Right ventricle myocardium superior (tissue), 1 donor: ENCODE results near the gene GIMAP8. TPM values are rescaled to one million over a fixed set of nuclear protein-coding genes. Genes with fewer than 3 reads are reported as not detected.
"Not testable (repeated sequence)": the region's sequence is repeated elsewhere in the genome, so short reads cannot be mapped to it uniquely, and the experiment has no call there.

Experiments
- ATAC-seq: fragments of 200-7000 bp; cut with Tn5 transposase; one replicate; pipeline ENCODE4 v1.9.1; 2020; ENCODE audit warnings: mild to moderate bottlenecking; ENCODE audit not compliant: poor library complexity
- DNase-seq: peaks from one replicate; pipeline ENCODE4 v3.0.0-alpha.2; 2020
- intact Hi-C: fragments of 100-400 bp; cut with DNase I; formaldehyde crosslinking; loops from one replicate; pipeline ENCODE4 v1.11.2; 2022
- total RNA-seq: library from RNA; stranded (reverse); fragmentation: NEBNext Ultra II Directional; extraction: Animal tissue kit (Norgen Biotek cat#: 25700); gene quantifications from one replicate; pipeline ENCODE4 v1.2.1, GENCODE V29; 2021
- donor health status: DM: no; HTN: yes; CAD: no; lungs with severe emphysema.

GIMAP8 gene
- total RNA-seq, 1 donor from 2014 or later = 14.4 TPM

GRCh38 chr7:150451833-150452461 lies 1.5 kb downstream of the GIMAP8 start:
- no peak for ATAC-seq
- DNase-seq = no peak
- intact Hi-C loops = loop anchor here (2.0 to 10.0 kb wide), 3 partner anchors 173 to 303 kb away; no protein-coding TSS in a partner anchor

GRCh38 chr7:150453181-150453580 lies 2.8 kb downstream of the GIMAP8 start:
- intact Hi-C loops = loop anchor here (5.0 to 10.0 kb wide), 2 partner anchors 172 to 289 kb away; no protein-coding TSS in a partner anchor
- DNase-seq (no peak), ATAC-seq (no peak)

GRCh38 chr7:150453892-150454291 lies 3.5 kb downstream of the GIMAP8 start:
- intact Hi-C loops = loop anchor here (5.0 to 10.0 kb wide), 2 partner anchors 171 to 288 kb away; no protein-coding TSS in a partner anchor
- DNase-seq (no peak), ATAC-seq (no peak)

- not testable (repeated sequence) for DNase-seq, ATAC-seq
- intact Hi-C loops = loop anchor here (10.0 kb wide), 1 partner anchor 168 kb away; no protein-coding TSS in a partner anchor
These were observed 6.6 kb downstream of the GIMAP8 start for GRCh38 chr7:150457064-150457463.

GRCh38 chr7:150458235-150458634 lies 7.8 kb downstream of the GIMAP8 start:
- intact Hi-C loops = loop anchor here (10.0 kb wide), 1 partner anchor 167 kb away; no protein-coding TSS in a partner anchor
- no peak for ATAC-seq
- DNase-seq = no peak

- intact Hi-C loops = loop anchor here (10.0 kb wide), 1 partner anchor 166 kb away; no protein-coding TSS in a partner anchor
- no peak for ATAC-seq
- no peak for DNase-seq
These were observed 8.3 kb downstream of the GIMAP8 start for GRCh38 chr7:150458756-150459155.

- intact Hi-C loops = no loop called here
- DNase-seq (no peak), ATAC-seq (no peak)
These were observed 11.1 kb downstream of the GIMAP8 start for GRCh38 chr7:150461520-150461919.

GRCh38 chr7:150462413-150462812 lies 12.0 kb downstream of the GIMAP8 start:
- DNase-seq = no peak
- ATAC-seq = no peak

GRCh38 chr7:150463461-150463860 lies 13.0 kb downstream of the GIMAP8 start:
- DNase-seq = no peak
- no peak for ATAC-seq
- intact Hi-C loops = no loop called here

More at GRCh38 chr7:150462413-150462812, 12.0 kb downstream of the GIMAP8 start:
- intact Hi-C loops = no loop called here

GRCh38 chr7:150464962-150465361 lies 14.5 kb downstream of the GIMAP8 start:
- intact Hi-C loops = no loop called here
- DNase-seq (no peak), ATAC-seq (no peak)

- DNase-seq (no peak), ATAC-seq (no peak)
- intact Hi-C loops = no loop called here
These were observed 15.0 kb downstream of the GIMAP8 start for GRCh38 chr7:150465414-150465813.

GRCh38 chr7:150466477-150466876 lies 16.0 kb downstream of the GIMAP8 start:
- DNase-seq (no peak), ATAC-seq (no peak)
- intact Hi-C loops = no loop called here

- intact Hi-C loops = no loop called here
- no peak for DNase-seq
- ATAC-seq = no peak
These were observed 17.8 kb downstream of the GIMAP8 start for GRCh38 chr7:150468241-150468640.

- no peak for ATAC-seq
- intact Hi-C loops = no loop called here
- DNase-seq = no peak
These were observed 21.5 kb downstream of the GIMAP8 start for GRCh38 chr7:150471886-150472285.

- no peak for ATAC-seq
These were observed 23.5 kb downstream of the GIMAP8 start for GRCh38 chr7:150473902-150474301.

GRCh38 chr7:150476285-150476684 lies 25.9 kb downstream of the GIMAP8 start:
- DNase-seq = no peak
- ATAC-seq = no peak
- intact Hi-C loops = no loop called here

More at GRCh38 chr7:150473902-150474301, 23.5 kb downstream of the GIMAP8 start:
- no peak for DNase-seq
- intact Hi-C loops = no loop called here

GRCh38 chr7:150476819-150477631 lies 26.6 kb downstream of the GIMAP8 start:
- ATAC-seq (no peak), DNase-seq (no peak)
- intact Hi-C loops = no loop called here

- DNase-seq (no peak), ATAC-seq (peak; percentile 54)
- intact Hi-C loops = no loop called here
These were observed 28.7 kb downstream of the GIMAP8 start for GRCh38 chr7:150479023-150479716.
